Fibroblast of lung (primary cell): ENCODE data around the gene MGAT5.

Experiments
- EZH2 ChIP-seq: IDR thresholded peaks from 2 replicates; pipeline ENCODE4 v1.5.1; 2012; ENCODE audit warnings: low read length, control low read depth, mild to moderate bottlenecking; ENCODE audit errors: missing control alignments
- TF ChIP-seq, protein P1 (sequence below), 2 donors: IDR thresholded peaks in 1 of 2; conservative IDR thresholded peaks in 1 of 2; 1 replicate in 1 of 2; 2 replicates in 1 of 2; pipeline ENCODE4 v1.5.1; 2011 to 2012; ENCODE audit warnings: low read length in 2 of 2, control low read depth in 1 of 2, inconsistent platforms in 1 of 2, low read depth in 1 of 2, mild to moderate bottlenecking in 1 of 2

- TF ChIP-seq, protein P1, sequence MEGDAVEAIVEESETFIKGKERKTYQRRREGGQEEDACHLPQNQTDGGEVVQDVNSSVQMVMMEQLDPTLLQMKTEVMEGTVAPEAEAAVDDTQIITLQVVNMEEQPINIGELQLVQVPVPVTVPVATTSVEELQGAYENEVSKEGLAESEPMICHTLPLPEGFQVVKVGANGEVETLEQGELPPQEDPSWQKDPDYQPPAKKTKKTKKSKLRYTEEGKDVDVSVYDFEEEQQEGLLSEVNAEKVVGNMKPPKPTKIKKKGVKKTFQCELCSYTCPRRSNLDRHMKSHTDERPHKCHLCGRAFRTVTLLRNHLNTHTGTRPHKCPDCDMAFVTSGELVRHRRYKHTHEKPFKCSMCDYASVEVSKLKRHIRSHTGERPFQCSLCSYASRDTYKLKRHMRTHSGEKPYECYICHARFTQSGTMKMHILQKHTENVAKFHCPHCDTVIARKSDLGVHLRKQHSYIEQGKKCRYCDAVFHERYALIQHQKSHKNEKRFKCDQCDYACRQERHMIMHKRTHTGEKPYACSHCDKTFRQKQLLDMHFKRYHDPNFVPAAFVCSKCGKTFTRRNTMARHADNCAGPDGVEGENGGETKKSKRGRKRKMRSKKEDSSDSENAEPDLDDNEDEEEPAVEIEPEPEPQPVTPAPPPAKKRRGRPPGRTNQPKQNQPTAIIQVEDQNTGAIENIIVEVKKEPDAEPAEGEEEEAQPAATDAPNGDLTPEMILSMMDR (conservative IDR thresholded peaks at IDR 0.05 in 1 of 2, IDR thresholded peaks at IDR 0.05 in 1 of 2; ENCODE audit: low read depth in 1 of 2, low read length in 2 of 2) = no peak
- no peak for TF ChIP-seq EZH2
These were observed 1.7 kb upstream of the MGAT5 start for GRCh38 chr2:134252092-134252750.
